Aorta (tissue), 5 donors: ENCODE measurements around the gene ROM1. TPM values are rescaled to one million over a fixed set of nuclear protein-coding genes. Genes with fewer than 3 reads are reported as not detected.

ENCODE experiments used
- ATAC-seq: fragments of 200-7000 bp; cut with Tn5 transposase; one replicate; pipeline ENCODE4 v1.9.1; 2022; ENCODE audit warnings: moderate library complexity; ENCODE audit not compliant: low FRiP score
- DNase-seq, 2 donors: peaks; one replicate each; pipeline ENCODE4 v3.0.0-alpha.2; 2020
- H3K27ac ChIP-seq, 2 donors: one replicate each; pipeline ENCODE4 v1.5.1; 2013; ENCODE audit warnings: low read length in 2 of 2, mild to moderate bottlenecking in 2 of 2, moderate library complexity in 2 of 2, control low read depth in 1 of 2, inconsistent platforms in 1 of 2, low read depth in 1 of 2
- H3K27me3 ChIP-seq, 2 donors: one replicate each; pipeline ENCODE4 v1.6.1; 2013; ENCODE audit warnings: control low read depth in 1 of 2, low read length in 1 of 2, mild to moderate bottlenecking in 1 of 2, moderate library complexity in 1 of 2; ENCODE audit not compliant: insufficient read depth in 2 of 2, control insufficient read depth in 1 of 2
- H3K36me3 ChIP-seq, 2 donors: one replicate each; pipeline ENCODE4 v1.6.1; 2013; ENCODE audit warnings: control low read depth in 1 of 2, low read length in 1 of 2, mild to moderate bottlenecking in 1 of 2; ENCODE audit not compliant: insufficient read depth in 2 of 2, control insufficient read depth in 1 of 2
- H3K4me1 ChIP-seq, 2 donors: one replicate each; pipeline ENCODE4 v1.6.1; 2013; ENCODE audit warnings: low read length in 2 of 2, control low read depth in 1 of 2, mild to moderate bottlenecking in 1 of 2, moderate library complexity in 1 of 2; ENCODE audit not compliant: insufficient read depth in 2 of 2, control insufficient read depth in 1 of 2
- H3K4me3 ChIP-seq, 2 donors: one replicate each; pipeline ENCODE4 v1.5.1; 2013; ENCODE audit warnings: low read length in 2 of 2, control low read depth in 1 of 2, mild to moderate bottlenecking in 1 of 2
- H3K9me3 ChIP-seq: one replicate; pipeline ENCODE4 v1.6.1; 2013; ENCODE audit warnings: mild to moderate bottlenecking, low read length; ENCODE audit not compliant: control insufficient read depth
- WGBS, 2 donors: extraction: QIAGEN DNeasy Blood & Tissue Kit; methylation state at CpG; one replicate each; pipeline ENCODE4 v1.1.7; 2013; 5-methylcytosine and 5-hydroxymethylcytosine counted together
- intact Hi-C, 2 donors: fragments of 100-400 bp; cut with DNase I; formaldehyde crosslinking; loops; one replicate each; pipeline versions ENCODE4 v1.14.2 to v1.15.0; 2022
- polyA plus RNA-seq, 2 donors: library from polyadenylated mRNA; stranded (reverse); fragments of 200-250 nt; gene quantifications; one replicate each; pipeline ENCODE4 v1.2.3, GENCODE V29; 2013
- total RNA-seq, 2 donors: library from RNA; stranded (reverse); fragmentation: NEBNext Ultra II Directional; extraction: Animal tissue kit (Norgen Biotek cat#: 25700); gene quantifications; one replicate each; pipeline ENCODE4 v1.2.1, GENCODE V29; 2021
- donor health status: healthy with polysubstance abuse.
- donor health status: Bipolar disorder and iron deficiency.
- donor health status: DM: no; HTN: no; CAD: no.
- donor health status: DM: no; HTN: no; CAD: no.
- donor health status: DM: yes; HTN: yes; CAD: no.

The ROM1 gene
- total and polyA plus RNA-seq, 4 donors: 9.0 to 33.9 (median 24.4) TPM

- Histone ChIP-seq H3K36me3 (peaks cover 0 to 5% of the 10 kb centered on the region in 2 donors), H3K27me3 (no peaks in the 10 kb centered on the region), H3K27ac (peak overlapping the region in 1 of 2 donors; percentile 79), H3K4me3 (peak overlapping the region; percentile 82 to 92), H3K4me1 (no peaks in the 10 kb centered on the region), H3K9me3 (no peaks in the 10 kb centered on the region)
- 0 to 1% methylated on average over 33 of the region's 33 CpGs for WGBS, 2 donors
- ATAC-seq (no peak), DNase-seq (no peak)
- intact Hi-C loops: no loop called here
Measured at GRCh38 chr11:62573006-62573591, 40.0 kb upstream of the ROM1 start.

DNA sequence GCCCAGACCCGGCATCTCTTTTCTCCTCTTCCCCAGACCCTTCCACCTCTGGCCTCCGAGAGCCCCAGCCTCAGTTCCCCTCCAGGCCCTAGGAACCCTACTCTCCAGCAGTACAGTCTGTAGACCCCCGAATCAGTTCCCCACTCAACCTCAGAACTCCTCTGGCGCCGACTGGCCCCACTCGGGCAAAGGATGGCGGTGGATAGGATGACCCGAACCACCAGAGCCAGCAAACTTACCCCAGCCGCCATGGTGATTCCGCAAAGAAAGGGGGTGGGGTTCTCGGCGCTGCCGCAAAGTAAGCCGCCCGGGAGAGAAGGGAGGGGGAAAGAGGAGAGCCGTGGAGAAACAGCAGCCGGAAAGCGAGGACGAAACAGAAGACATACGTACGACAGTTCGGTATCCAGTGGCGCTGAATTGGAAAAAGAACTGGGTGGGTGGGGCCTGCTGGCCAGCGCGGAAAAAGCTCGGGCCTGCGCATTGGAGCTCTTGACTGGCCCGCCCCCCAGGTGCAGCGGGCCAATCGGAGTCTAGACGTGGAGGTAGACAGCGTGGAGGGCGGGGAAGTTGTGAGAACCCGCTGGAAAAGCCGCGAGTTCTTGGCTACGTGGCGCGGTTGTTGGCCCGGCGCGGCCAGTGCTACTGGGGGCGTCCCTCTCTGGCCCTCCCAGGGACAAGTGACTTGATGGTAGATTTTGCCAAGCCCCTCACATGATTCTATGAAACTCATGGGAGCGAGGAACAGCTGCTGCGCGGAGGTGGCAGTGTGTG lies 39.3 kb upstream of the ROM1 start, which contains the start of gene EEF1G:
TSS of gene EEF1G (minus strand) at position 300 of the 771 bp plus-strand sequence. CDS start at position 251, 49 bp downstream.
- Histone ChIP-seq H3K27ac (peak within 1 kb of the TSS; percentile 3 to 90), H3K4me1 (no peaks in the 10 kb centered on the region), H3K4me3 (peak within 1 kb of the TSS; percentile 82 to 92), H3K9me3 (no peaks in the 10 kb centered on the region), H3K36me3 (peaks cover 0 to 5% of the 10 kb centered on the region in 2 donors), H3K27me3 (no peaks in the 10 kb centered on the region)
- ATAC-seq (peak; percentile 98), DNase-seq (peak; percentile 99)
- 0% methylated on average over 46 of the region's 46 CpGs for WGBS, 2 donors
- intact Hi-C loops: no loop called here

GRCh38 chr11:62574363-62575071 lies 38.5 kb upstream of the ROM1 start:
- Histone ChIP-seq H3K4me3 (peak overlapping the region; percentile 24 to 52), H3K36me3 (peaks cover 0 to 5% of the 10 kb centered on the region in 2 donors), H3K4me1 (no peaks in the 10 kb centered on the region), H3K27ac (peak overlapping the region; percentile 3 to 90), H3K9me3 (no peaks in the 10 kb centered on the region), H3K27me3 (no peaks in the 10 kb centered on the region)
- intact Hi-C loops: no loop called here
- peak; percentile 40 for ATAC-seq
- peak; percentile 68 to 81 for DNase-seq
- 0% methylated on average over 33 of the region's 33 CpGs for WGBS, 2 donors

DNA sequence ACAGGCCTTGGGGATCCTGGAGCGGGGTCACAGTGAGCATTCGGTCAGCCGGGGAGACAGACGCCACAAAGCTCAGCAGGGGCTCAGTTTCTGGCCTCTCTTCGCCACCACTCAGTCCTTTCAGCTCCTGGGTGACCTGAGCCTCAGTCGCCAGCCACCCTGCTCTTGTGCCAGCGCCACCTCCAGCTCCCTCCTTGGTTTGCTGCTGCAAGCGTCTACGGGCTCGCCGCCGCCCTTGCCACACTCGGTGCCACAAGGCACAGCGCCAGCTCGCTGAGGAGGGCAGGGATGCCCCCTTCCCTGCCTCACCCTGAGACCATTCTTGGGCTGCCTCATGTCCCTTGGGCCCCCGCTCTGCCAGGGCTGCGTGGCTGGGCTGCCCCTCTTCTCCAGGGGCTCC lies 37.9 kb upstream of the ROM1 start:
- H3K27ac ChIP-seq: peak overlapping the region in 1 of 2 donors; percentile 34
- H3K27me3 ChIP-seq: no peaks in the 10 kb centered on the region
- H3K36me3 ChIP-seq: peaks cover 0 to 5% of the 10 kb centered on the region in 2 donors
- H3K9me3 ChIP-seq: no peaks in the 10 kb centered on the region
- no peaks in the 10 kb centered on the region for H3K4me1 ChIP-seq
- DNase-seq: peak in 1 of 2 donors; percentile 56
- ATAC-seq: no peak
- intact Hi-C loops: no loop called here
- peak overlapping the region; percentile 24 to 52 for H3K4me3 ChIP-seq
- 13% methylated on average over 17 of the region's 17 CpGs for WGBS, 2 donors

- intact Hi-C loops: no loop called here
- ATAC-seq (no peak), DNase-seq (peak in 1 of 2 donors; percentile 42)
- Histone ChIP-seq H3K4me1 (no peaks in the 10 kb centered on the region), H3K9me3 (no peaks in the 10 kb centered on the region), H3K27ac (no peak overlapping the region), H3K36me3 (peaks cover 0 to 5% of the 10 kb centered on the region in 2 donors), H3K4me3 (no peak overlapping the region), H3K27me3 (no peaks in the 10 kb centered on the region)
- 84 to 88% methylated on average over 14 of the region's 14 CpGs for WGBS, 2 donors
Measured at GRCh38 chr11:62575837-62576236, 37.2 kb upstream of the ROM1 start.

DNA sequence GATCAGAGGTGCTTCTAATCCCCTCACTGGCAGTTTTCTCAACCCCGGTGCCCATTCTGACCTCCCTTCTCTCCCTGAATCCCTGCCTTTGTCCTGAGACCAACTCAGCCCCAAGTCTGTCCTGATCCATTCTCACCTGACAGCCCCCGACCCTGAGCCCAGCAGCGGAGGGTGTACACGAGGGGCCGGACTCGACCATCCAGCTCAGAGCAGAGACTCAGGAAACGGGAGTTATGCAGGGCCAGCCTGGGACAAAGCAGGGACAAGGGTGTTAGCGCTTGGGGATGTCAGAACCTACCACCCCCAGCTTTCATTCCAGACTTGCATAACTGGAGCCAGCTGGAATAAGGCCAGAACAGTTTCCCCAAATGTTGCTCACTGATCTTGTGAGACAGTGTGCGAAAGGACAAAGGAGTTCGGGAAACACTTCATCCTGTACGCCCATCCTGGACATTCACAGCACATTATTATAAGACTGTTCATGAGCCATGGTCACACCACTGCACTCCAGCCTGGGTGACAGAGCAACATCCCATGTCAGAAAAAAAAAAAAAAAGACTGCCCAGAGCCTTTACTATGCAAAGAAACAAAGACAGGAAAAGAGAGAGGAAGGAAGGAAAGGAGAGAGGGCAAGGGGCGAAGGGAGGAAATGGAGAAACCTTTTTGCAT lies 35.9 kb upstream of the ROM1 start:
- intact Hi-C loops: no loop called here
- Histone ChIP-seq H3K4me3 (no peak overlapping the region), H3K27ac (no peak overlapping the region), H3K4me1 (no peaks in the 10 kb centered on the region), H3K27me3 (no peaks in the 10 kb centered on the region), H3K9me3 (no peaks in the 10 kb centered on the region), H3K36me3 (no peaks in the 10 kb centered on the region)
- WGBS, 2 donors: 77% methylated on average over 12 of the region's 12 CpGs
- ATAC-seq (no peak), DNase-seq (no peak)

GRCh38 chr11:62578541-62578940 lies 34.5 kb upstream of the ROM1 start:
- Histone ChIP-seq H3K4me1 (no peaks in the 10 kb centered on the region), H3K27ac (no peak overlapping the region), H3K27me3 (no peaks in the 10 kb centered on the region), H3K4me3 (no peak overlapping the region), H3K36me3 (no peaks in the 10 kb centered on the region), H3K9me3 (no peaks in the 10 kb centered on the region)
- WGBS, 2 donors: 94 to 96% methylated on average over 11 of the region's 11 CpGs
- intact Hi-C loops: no loop called here
- DNase-seq (no peak), ATAC-seq (no peak)

- no peaks in the 10 kb centered on the region for H3K27me3 ChIP-seq
Measured at GRCh38 chr11:62579252-62579651, 33.8 kb upstream of the ROM1 start.

More at GRCh38 chr11:62579252-62579651, 33.8 kb upstream of the ROM1 start:
- no peak overlapping the region for H3K4me3 ChIP-seq
- 80 to 86% methylated on average over 2 of the region's 2 CpGs for WGBS, 2 donors
- no peak for ATAC-seq
- no peaks in the 10 kb centered on the region for H3K9me3 ChIP-seq
- H3K4me1 ChIP-seq: no peaks in the 10 kb centered on the region
- no peak overlapping the region for H3K27ac ChIP-seq
- no peak for DNase-seq
- intact Hi-C loops: no loop called here
- no peaks in the 10 kb centered on the region for H3K36me3 ChIP-seq
